Mucosa of descending colon (tissue), 3 donors: Measurements from ENCODE around the gene LGR6. TPM values are rescaled to one million over a fixed set of nuclear protein-coding genes. Genes with fewer than 3 reads are reported as not detected.

ENCODE experiments used
- ATAC-seq: fragments of 200-7000 bp; cut with Tn5 transposase; one replicate; pipeline ENCODE4 v1.9.1; 2020; ENCODE audit warnings: mild to moderate bottlenecking, moderate library complexity
- DNase-seq, 3 donors: peaks; one replicate each; pipeline ENCODE4 v3.0.0-alpha.2; 2020
- H3K36me3 ChIP-seq: fragments of 200-600 bp; one replicate; pipeline ENCODE4 v1.8.0; 2021; ENCODE audit warnings: low read depth, mild to moderate bottlenecking
- H3K4me1 ChIP-seq: fragments of 200-600 bp; one replicate; pipeline ENCODE4 v1.8.0; 2021; ENCODE audit warnings: low read depth, mild to moderate bottlenecking
- H3K4me3 ChIP-seq: fragments of 200-600 bp; one replicate; pipeline ENCODE4 v1.8.0; 2021; ENCODE audit warnings: mild to moderate bottlenecking
- H3K9me3 ChIP-seq: fragments of 200-600 bp; one replicate; pipeline ENCODE4 v1.8.0; 2021; ENCODE audit warnings: mild to moderate bottlenecking
- CTCF ChIP-seq: fragments of 200-600 bp; IDR thresholded peaks from one replicate; pipeline ENCODE4 v1.8.0; 2022; ENCODE audit warnings: antibody characterized with exemption, mild to moderate bottlenecking
- intact Hi-C, 2 donors: fragments of 100-400 bp; cut with DNase I in 1 of 2; cut with micrococcal nuclease in 1 of 2; formaldehyde crosslinking; loops; one replicate each; pipeline versions ENCODE4 v1.11.0 to v1.11.1; 2022; cut with DNase I, micrococcal nuclease
- total RNA-seq, 3 donors: library from RNA; stranded (reverse); fragmentation: NEBNext Ultra II Directional in 2 of 3; extraction: Animal tissue kit (Norgen Biotek cat#: 25700) in 2 of 3; gene quantifications; one replicate each; pipeline versions ENCODE4 v1.2.1 to v1.2.4, GENCODE V29; 2021 to 2023
- donor health status: DM: no; HTN: no; CAD: no; lungs with moderate emphysema.
- donor health status: DM: no; HTN: no; CAD: no.
- donor health status: DM: no; HTN: yes; CAD: no.

The LGR6 gene
- total RNA-seq, 3 donors from 2014 or later = 0.66 to 4.2 (median 1.3) TPM

GRCh38 chr1:202162047-202162417 is 31.6 kb upstream of the LGR6 start:
- ATAC-seq (peak; percentile 47), DNase-seq (peak in 2 of 3 donors; percentile 42 to 75)
- Histone ChIP-seq H3K36me3 (no peaks in the 10 kb centered on the region), H3K9me3 (no peaks in the 10 kb centered on the region), H3K4me3 (no peak overlapping the region), H3K4me1 (peaks cover 3% of the 10 kb centered on the region)
- intact Hi-C loops = no loop called here
- TF ChIP-seq CTCF = no peak

- Histone ChIP-seq H3K9me3 (no peaks in the 10 kb centered on the region), H3K4me1 (peaks cover 3% of the 10 kb centered on the region), H3K4me3 (no peak overlapping the region), H3K36me3 (no peaks in the 10 kb centered on the region)
- TF ChIP-seq CTCF = no peak
- intact Hi-C loops = no loop called here
- no peak for DNase-seq
- peak; percentile 22 for ATAC-seq
These were observed 30.9 kb upstream of the LGR6 start for GRCh38 chr1:202162418-202163280.

- H3K9me3 ChIP-seq = no peaks in the 10 kb centered on the region
- TF ChIP-seq CTCF = no peak
- no peak for DNase-seq
- H3K4me3 ChIP-seq = no peak overlapping the region
- no peaks in the 10 kb centered on the region for H3K36me3 ChIP-seq
- no peak for ATAC-seq
- peaks cover 3% of the 10 kb centered on the region for H3K4me1 ChIP-seq
- intact Hi-C loops = no loop called here
These were observed 30.0 kb upstream of the LGR6 start for GRCh38 chr1:202163281-202164270.

- Histone ChIP-seq H3K4me3 (no peak overlapping the region), H3K9me3 (no peaks in the 10 kb centered on the region), H3K4me1 (peaks cover 3% of the 10 kb centered on the region), H3K36me3 (no peaks in the 10 kb centered on the region)
- TF ChIP-seq CTCF = no peak
- peak; percentile 53 for ATAC-seq
- intact Hi-C loops = no loop called here
- DNase-seq = peak in 1 of 3 donors; percentile 47
These were observed 29.1 kb upstream of the LGR6 start for GRCh38 chr1:202164271-202165037.

- Histone ChIP-seq H3K9me3 (no peaks in the 10 kb centered on the region), H3K36me3 (no peaks in the 10 kb centered on the region), H3K4me3 (no peak overlapping the region), H3K4me1 (peaks cover 3% of the 10 kb centered on the region)
- DNase-seq = no peak
- TF ChIP-seq CTCF = no peak
- ATAC-seq = no peak
- intact Hi-C loops = no loop called here
These were observed 28.2 kb upstream of the LGR6 start for GRCh38 chr1:202165267-202165941.
